SK-N-MC (cell line): ENCODE data around the gene USPL1.

Experiments used
- EZH2 ChIP-seq: fragments of 200-600 bp; sonication (generic); IDR thresholded peaks from one replicate; pipeline ENCODE4 v1.6.1; 2017; ENCODE audit warnings: antibody characterized with exemption
- POLR2AphosphoS5 ChIP-seq: IDR thresholded peaks from 2 replicates; pipeline ENCODE4 v1.6.1; 2012; ENCODE audit warnings: mild to moderate bottlenecking, low read depth, low read length, borderline replicate concordance

DNA sequence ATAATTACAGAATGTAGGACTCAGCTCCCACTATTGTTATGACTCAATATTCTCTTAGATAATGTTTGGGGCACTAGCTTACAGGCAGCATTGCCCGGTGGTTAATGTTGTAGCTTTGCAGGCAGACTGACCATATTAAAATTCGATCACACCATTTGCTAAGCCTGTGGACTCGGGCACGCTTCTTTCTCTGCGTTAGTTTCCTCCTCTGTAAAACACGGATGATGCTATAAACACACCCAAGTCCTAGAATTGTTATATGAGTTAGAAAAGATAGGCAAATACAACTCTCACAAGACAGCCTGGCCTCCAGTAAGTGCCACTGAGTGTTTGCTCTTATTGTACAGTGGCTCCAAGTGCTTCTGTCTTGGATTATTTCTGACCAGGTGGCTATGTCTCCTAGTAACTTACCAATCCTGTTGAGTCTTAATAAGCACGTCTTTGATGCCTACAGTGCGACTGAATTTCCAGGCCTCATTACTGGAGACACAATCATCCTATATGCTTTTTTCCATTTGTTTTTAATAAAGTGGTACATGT lies 67.7 kb downstream of the USPL1 start:
- TF ChIP-seq EZH2 = no peak
- no peak for TF ChIP-seq POLR2AphosphoS5
